Measurements from ENCODE around the gene SLC7A9. TPM values are rescaled to one million over a fixed set of nuclear protein-coding genes. Genes with fewer than 3 reads are reported as not detected.

The SLC7A9 gene
- total and polyA plus RNA-seq, 2 of the 13 experiments (the other 11 are each of a cell fraction or from before 2014, with no cell fraction given): 4.7 to 8.3 TPM

DNA sequence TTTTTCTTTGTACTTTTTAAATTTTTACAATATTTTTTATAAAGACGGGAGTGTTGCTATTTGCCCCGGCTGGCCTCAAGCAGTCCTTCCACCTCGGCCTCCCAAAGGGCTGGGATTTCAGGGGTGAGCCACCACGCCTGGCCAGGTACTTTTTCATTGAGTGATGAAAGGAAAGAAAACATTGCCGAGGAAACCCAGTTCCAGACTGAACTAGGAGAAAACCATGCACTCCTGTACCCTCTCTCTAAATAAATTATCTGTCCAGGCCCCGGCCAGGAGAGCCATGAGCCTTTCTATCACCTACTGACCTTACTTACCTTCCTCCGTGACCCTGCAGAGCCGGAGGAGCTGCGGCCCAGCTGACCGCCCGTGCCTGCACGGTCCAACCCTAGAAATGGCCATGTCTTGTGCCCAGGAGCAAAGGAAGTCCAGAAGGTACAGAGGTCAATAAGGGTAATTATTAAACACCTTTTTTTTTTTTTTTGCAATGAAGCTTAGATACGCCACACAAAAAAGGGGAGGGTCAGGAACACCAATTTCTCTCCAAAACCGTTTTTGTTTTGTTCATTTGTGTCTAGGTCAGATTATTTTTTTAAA, at the start of gene SLC7A9 (continued):
- TF ChIP-seq, protein P1, sequence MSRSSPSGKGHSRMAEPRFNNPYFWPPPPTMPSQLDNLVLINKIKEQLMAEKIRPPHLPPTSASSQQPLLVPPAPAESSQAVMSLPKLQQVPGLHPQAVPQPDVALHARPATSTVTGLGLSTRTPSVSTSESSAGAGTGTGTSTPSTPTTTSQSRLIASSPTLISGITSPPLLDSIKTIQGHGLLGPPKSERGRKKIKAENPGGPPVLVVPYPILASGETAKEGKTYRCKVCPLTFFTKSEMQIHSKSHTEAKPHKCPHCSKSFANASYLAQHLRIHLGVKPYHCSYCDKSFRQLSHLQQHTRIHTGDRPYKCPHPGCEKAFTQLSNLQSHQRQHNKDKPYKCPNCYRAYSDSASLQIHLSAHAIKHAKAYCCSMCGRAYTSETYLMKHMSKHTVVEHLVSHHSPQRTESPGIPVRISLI (CRISPR knock-in tag; IDR thresholded peaks at IDR 0.05; ENCODE audit: borderline replicate concordance): peak; percentile 91; the same call in 1 of the 2 replicates
- TF ChIP-seq SAP130 (CRISPR knock-in tag; IDR thresholded peaks at IDR 0.05; ENCODE audit: low read depth): 0 out of 2 replicates have a peak, but pooled peaks have one; percentile 13
- peak; percentile 41; the same call in 1 of the 2 replicates for TF ChIP-seq ZNF460 (CRISPR knock-in tag; IDR thresholded peaks at IDR 0.05; ENCODE audit: borderline replicate concordance)
- peak; percentile 29; the same call in 1 of the 2 replicates for TF ChIP-seq PITX1 (CRISPR knock-in tag; IDR thresholded peaks at IDR 0.05)
- TF ChIP-seq MTA3 (CRISPR knock-in tag; IDR thresholded peaks at IDR 0.05): no peak
- TF ChIP-seq ZKSCAN8 (CRISPR knock-in tag; IDR thresholded peaks at IDR 0.05; ENCODE audit: borderline replicate concordance): no peak
- TF ChIP-seq, protein P2, sequence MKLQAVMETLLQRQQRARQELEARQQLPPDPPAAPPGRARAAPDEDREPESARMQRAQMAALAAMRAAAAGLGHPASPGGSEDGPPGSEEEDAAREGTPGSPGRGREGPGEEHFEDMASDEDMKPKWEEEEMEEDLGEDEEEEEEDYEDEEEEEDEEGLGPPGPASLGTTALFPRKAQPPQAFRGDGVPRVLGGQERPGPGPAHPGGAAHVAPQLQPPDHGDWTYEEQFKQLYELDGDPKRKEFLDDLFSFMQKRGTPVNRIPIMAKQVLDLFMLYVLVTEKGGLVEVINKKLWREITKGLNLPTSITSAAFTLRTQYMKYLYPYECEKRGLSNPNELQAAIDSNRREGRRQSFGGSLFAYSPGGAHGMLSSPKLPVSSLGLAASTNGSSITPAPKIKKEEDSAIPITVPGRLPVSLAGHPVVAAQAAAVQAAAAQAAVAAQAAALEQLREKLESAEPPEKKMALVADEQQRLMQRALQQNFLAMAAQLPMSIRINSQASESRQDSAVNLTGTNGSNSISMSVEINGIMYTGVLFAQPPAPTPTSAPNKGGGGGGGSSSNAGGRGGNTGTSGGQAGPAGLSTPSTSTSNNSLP (IDR thresholded peaks at IDR 0.05; ENCODE audit: low read depth, low read length): 0 out of 2 replicates have a peak, but pooled peaks have one; percentile 9
- TF ChIP-seq YY1 (IDR thresholded peaks at IDR 0.05; ENCODE audit: insufficient read depth, insufficient replicate concordance, low read depth, low read length): peak; percentile 30
- TF ChIP-seq, protein P3, sequence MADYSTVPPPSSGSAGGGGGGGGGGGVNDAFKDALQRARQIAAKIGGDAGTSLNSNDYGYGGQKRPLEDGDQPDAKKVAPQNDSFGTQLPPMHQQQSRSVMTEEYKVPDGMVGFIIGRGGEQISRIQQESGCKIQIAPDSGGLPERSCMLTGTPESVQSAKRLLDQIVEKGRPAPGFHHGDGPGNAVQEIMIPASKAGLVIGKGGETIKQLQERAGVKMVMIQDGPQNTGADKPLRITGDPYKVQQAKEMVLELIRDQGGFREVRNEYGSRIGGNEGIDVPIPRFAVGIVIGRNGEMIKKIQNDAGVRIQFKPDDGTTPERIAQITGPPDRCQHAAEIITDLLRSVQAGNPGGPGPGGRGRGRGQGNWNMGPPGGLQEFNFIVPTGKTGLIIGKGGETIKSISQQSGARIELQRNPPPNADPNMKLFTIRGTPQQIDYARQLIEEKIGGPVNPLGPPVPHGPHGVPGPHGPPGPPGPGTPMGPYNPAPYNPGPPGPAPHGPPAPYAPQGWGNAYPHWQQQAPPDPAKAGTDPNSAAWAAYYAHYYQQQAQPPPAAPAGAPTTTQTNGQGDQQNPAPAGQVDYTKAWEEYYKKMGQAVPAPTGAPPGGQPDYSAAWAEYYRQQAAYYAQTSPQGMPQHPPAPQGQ (CRISPR knock-in tag; IDR thresholded peaks at IDR 0.05; ENCODE audit: borderline replicate concordance): no peak
- TF ChIP-seq NFIB (CRISPR knock-in tag; IDR thresholded peaks at IDR 0.05; ENCODE audit: borderline replicate concordance): no peak
- TF ChIP-seq NR2F6 (IDR thresholded peaks at IDR 0.05): peak; percentile 61
- TF ChIP-seq NR2F6 (CRISPR knock-in tag; IDR thresholded peaks at IDR 0.05): peak; percentile 52; the same call in 1 of the 2 replicates
- TF ChIP-seq, protein P4, sequence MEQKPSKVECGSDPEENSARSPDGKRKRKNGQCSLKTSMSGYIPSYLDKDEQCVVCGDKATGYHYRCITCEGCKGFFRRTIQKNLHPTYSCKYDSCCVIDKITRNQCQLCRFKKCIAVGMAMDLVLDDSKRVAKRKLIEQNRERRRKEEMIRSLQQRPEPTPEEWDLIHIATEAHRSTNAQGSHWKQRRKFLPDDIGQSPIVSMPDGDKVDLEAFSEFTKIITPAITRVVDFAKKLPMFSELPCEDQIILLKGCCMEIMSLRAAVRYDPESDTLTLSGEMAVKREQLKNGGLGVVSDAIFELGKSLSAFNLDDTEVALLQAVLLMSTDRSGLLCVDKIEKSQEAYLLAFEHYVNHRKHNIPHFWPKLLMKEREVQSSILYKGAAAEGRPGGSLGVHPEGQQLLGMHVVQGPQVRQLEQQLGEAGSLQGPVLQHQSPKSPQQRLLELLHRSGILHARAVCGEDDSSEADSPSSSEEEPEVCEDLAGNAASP (CRISPR knock-in tag; IDR thresholded peaks at IDR 0.05; ENCODE audit: borderline replicate concordance): 0 out of 2 replicates have a peak, but pooled peaks have one; percentile 16
- TF ChIP-seq PHF21A (CRISPR knock-in tag; IDR thresholded peaks at IDR 0.05): peak; percentile 42; the same call in 1 of the 2 replicates
- 0 out of 2 replicates have a peak, but pooled peaks have one; percentile 29 for TF ChIP-seq KAT8 (CRISPR knock-in tag; IDR thresholded peaks at IDR 0.05)
- TF ChIP-seq, protein P5, sequence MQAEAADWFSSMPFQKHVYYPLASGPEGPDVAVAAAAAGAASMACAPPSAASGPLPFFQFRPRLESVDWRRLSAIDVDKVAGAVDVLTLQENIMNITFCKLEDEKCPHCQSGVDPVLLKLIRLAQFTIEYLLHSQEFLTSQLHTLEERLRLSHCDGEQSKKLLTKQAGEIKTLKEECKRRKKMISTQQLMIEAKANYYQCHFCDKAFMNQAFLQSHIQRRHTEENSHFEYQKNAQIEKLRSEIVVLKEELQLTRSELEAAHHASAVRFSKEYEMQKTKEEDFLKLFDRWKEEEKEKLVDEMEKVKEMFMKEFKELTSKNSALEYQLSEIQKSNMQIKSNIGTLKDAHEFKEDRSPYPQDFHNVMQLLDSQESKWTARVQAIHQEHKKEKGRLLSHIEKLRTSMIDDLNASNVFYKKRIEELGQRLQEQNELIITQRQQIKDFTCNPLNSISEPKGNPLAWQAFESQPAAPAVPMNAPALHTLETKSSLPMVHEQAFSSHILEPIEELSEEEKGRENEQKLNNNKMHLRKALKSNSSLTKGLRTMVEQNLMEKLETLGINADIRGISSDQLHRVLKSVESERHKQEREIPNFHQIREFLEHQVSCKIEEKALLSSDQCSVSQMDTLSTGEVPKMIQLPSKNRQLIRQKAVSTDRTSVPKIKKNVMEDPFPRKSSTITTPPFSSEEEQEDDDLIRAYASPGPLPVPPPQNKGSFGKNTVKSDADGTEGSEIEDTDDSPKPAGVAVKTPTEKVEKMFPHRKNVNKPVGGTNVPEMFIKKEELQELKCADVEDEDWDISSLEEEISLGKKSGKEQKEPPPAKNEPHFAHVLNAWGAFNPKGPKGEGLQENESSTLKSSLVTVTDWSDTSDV (CRISPR knock-in tag; IDR thresholded peaks at IDR 0.05): no peak
- TF ChIP-seq, protein P6, sequence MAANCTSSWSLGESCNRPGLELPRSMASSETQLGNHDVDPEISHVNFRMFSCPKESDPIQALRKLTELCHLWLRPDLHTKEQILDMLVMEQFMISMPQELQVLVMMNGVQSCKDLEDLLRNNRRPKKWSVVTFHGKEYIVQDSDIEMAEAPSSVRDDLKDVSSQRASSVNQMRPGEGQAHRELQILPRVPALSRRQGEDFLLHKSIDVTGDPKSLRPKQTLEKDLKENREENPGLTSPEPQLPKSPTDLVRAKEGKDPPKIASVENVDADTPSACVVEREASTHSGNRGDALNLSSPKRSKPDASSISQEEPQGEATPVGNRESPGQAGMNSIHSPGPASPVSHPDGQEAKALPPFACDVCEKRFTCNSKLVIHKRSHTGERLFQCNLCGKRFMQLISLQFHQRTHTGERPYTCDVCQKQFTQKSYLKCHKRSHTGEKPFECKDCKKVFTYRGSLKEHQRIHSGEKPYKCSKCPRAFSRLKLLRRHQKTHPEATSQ (CRISPR knock-in tag; IDR thresholded peaks at IDR 0.05; ENCODE audit: borderline replicate concordance): no peak
- no peak for TF ChIP-seq HNRNPL (IDR thresholded peaks at IDR 0.05; ENCODE audit: low read depth, low read length)
